HepG2 (cell line): ENCODE data around the gene CASKIN2. TPM values are rescaled to one million over a fixed set of nuclear protein-coding genes. Genes with fewer than 3 reads are reported as not detected.

Source experiments
- DZIP1 ChIP-seq: sonication (generic); formaldehyde crosslinking; IDR thresholded peaks from 2 replicates; pipeline ENCODE4 v1.5.0; 2020; ENCODE audit warnings: mild to moderate bottlenecking, missing genetic modification reagents
- ELF3 ChIP-seq: IDR thresholded peaks from 2 replicates; pipeline ENCODE4 v1.6.1; 2016; ENCODE audit warnings: missing genetic modification reagents, missing compliant biosample characterization
- HNRNPL ChIP-seq: fragments of 200-400 bp; formaldehyde crosslinking; IDR thresholded peaks from 2 replicates; pipeline ENCODE4 v1.6.1; 2017; ENCODE audit warnings: mild to moderate bottlenecking, low read depth, low read length
- HNRNPUL1 ChIP-seq: fragments of 200-400 bp; formaldehyde crosslinking; IDR thresholded peaks from 2 replicates; pipeline ENCODE4 v1.6.1; 2017; ENCODE audit warnings: low read depth, mild to moderate bottlenecking, low read length, moderate library complexity
- KDM2A ChIP-seq: sonication (generic); formaldehyde crosslinking; IDR thresholded peaks from 2 replicates; pipeline ENCODE4 v1.4.0; 2020; ENCODE audit warnings: low read depth, missing genetic modification reagents, borderline replicate concordance
- KLF12 ChIP-seq: sonication (generic); formaldehyde crosslinking; IDR thresholded peaks from 2 replicates; pipeline ENCODE4 v1.4.0; 2020; ENCODE audit warnings: missing genetic modification reagents, borderline replicate concordance
- MTA1 ChIP-seq: sonication (generic); formaldehyde crosslinking; IDR thresholded peaks from 2 replicates; pipeline ENCODE4 v1.4.0; 2020; ENCODE audit warnings: missing genetic modification reagents, mild to moderate bottlenecking, borderline replicate concordance
- NR0B2 ChIP-seq: sonication (generic); formaldehyde crosslinking; IDR thresholded peaks from 2 replicates; pipeline ENCODE4 v1.4.0; 2020; ENCODE audit warnings: mild to moderate bottlenecking, missing genetic modification reagents
- SMAD3 ChIP-seq: sonication (generic); formaldehyde crosslinking; IDR thresholded peaks from 2 replicates; pipeline ENCODE4 v1.4.0; 2020; ENCODE audit warnings: missing genetic modification reagents
- STAG1 ChIP-seq: sonication (generic); formaldehyde crosslinking; IDR thresholded peaks from 2 replicates; pipeline ENCODE4 v1.4.0; 2020; ENCODE audit warnings: missing genetic modification reagents
- WIZ ChIP-seq: sonication (generic); formaldehyde crosslinking; IDR thresholded peaks from 2 replicates; pipeline ENCODE4 v1.5.1; 2020; ENCODE audit warnings: mild to moderate bottlenecking, missing genetic modification reagents
- ZBTB4 ChIP-seq: sonication (generic); formaldehyde crosslinking; IDR thresholded peaks from 2 replicates; pipeline ENCODE4 v1.4.0; 2020; ENCODE audit warnings: missing genetic modification reagents, mild to moderate bottlenecking, borderline replicate concordance
- ZNF260 ChIP-seq: sonication (generic); formaldehyde crosslinking; IDR thresholded peaks from 2 replicates; pipeline ENCODE4 v1.4.0; 2020; ENCODE audit warnings: missing genetic modification reagents, low read depth, mild to moderate bottlenecking, borderline replicate concordance
- ZNF331 ChIP-seq: sonication (generic); formaldehyde crosslinking; IDR thresholded peaks from 2 replicates; pipeline ENCODE4 v1.4.0; 2020; ENCODE audit warnings: missing genetic modification reagents
- ZNF430 ChIP-seq: sonication (generic); formaldehyde crosslinking; IDR thresholded peaks from 2 replicates; pipeline ENCODE4 v1.9.0; 2021; ENCODE audit warnings: mild to moderate bottlenecking, missing genetic modification reagents
- ZNF563 ChIP-seq: sonication (generic); formaldehyde crosslinking; IDR thresholded peaks from 2 replicates; pipeline ENCODE4 v1.8.0; 2022; ENCODE audit warnings: mild to moderate bottlenecking, moderate library complexity, missing genetic modification reagents
- ZNF616 ChIP-seq: sonication (generic); formaldehyde crosslinking; IDR thresholded peaks from 2 replicates; pipeline ENCODE4 v1.5.0; 2020; ENCODE audit warnings: low read depth, mild to moderate bottlenecking, missing genetic modification reagents
- ZNF777 ChIP-seq: sonication (generic); formaldehyde crosslinking; IDR thresholded peaks from 2 replicates; pipeline ENCODE4 v1.4.0; 2020; ENCODE audit warnings: missing genetic modification reagents
- ZSCAN12 ChIP-seq: sonication (generic); formaldehyde crosslinking; IDR thresholded peaks from 2 replicates; pipeline ENCODE4 v1.9.0; 2021; ENCODE audit warnings: mild to moderate bottlenecking, missing genetic modification reagents
- polyA plus RNA-seq, 8 experiments: library from polyadenylated mRNA; depleted of rRNA in 3 of 8; stranded (reverse) in 7 of 8; unstranded in 1 of 8; fragments of >200 nt; fragmentation: Illumina TruSeq in 4 of 8; extraction: Trizol in 4 of 8; gene quantifications; 2 replicates each; pipeline versions ENCODE4 v1.2.1 to v1.2.3, GENCODE V29; 2011 to 2016; ENCODE audit warnings: low read depth in 4 of 8, missing spikeins in 1 of 8, mixed read lengths in 1 of 8; ENCODE audit not compliant: insufficient read depth in 1 of 8
- total RNA-seq, 5 experiments: library from RNA; depleted of rRNA; stranded (reverse); fragments of >200 nt; fragmentation: Illumina TruSeq; extraction: Trizol; gene quantifications; 2 replicates each; pipeline ENCODE4 v1.2.3, GENCODE V29; 2016; ENCODE audit warnings: low read depth in 1 of 5
- TF ChIP-seq, protein P1 (sequence below): sonication (generic); formaldehyde crosslinking; IDR thresholded peaks from 2 replicates; pipeline ENCODE4 v1.4.0; 2020; ENCODE audit warnings: low read depth, mild to moderate bottlenecking, missing genetic modification reagents

Gene CASKIN2
- total and polyA plus RNA-seq, 2 of the 13 experiments (the other 11 are each of a cell fraction or from before 2014, with no cell fraction given): 5.2 to 7.8 TPM

DNA sequence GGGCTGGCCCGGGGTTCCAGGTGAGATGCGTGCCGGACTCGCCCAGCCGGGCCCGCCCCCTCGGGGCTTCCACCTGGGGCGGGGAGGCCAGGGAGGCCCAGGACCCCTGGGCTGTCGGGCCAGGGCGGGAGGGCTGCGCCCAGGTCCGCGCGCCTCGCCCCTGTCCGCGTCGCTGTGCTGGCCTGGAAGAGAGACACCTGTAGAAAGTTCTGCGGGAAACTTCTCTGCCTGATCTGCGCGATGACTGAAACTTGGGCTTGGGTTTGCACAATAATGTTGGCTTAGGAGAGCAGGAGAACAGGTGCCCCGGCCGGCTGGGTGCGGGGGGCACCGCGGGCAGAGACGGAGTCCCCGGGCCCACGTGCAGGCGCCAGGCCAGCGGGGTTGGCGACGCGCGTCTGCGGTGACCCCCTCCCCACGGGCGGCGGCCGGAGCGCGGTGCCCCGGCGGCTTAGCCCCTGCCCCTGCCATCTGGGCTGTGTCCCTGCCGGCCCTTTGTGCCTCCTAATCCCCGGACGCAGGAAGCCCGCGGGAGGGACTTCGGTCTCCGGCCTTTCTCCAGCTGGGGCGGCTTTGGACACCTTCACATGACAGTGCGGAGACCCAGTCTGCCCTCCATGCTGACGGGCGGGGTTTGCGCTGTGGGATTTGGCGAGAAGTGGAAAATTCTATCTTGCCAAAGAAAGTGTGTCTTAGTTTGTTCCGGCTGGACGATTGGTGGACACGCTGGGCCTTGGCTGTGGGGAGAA is 10.6 kb upstream of the CASKIN2 start (continued):
- 0 out of 2 replicates have a peak, but pooled peaks have one; percentile 11 for TF ChIP-seq DZIP1
- no peak for TF ChIP-seq ZNF260
- peak; percentile 76; the same call in 1 of the 2 replicates for TF ChIP-seq ZNF616 (CRISPR knock-in tag)
- TF ChIP-seq WIZ (CRISPR knock-in tag): no peak
- TF ChIP-seq ZNF563 (CRISPR knock-in tag): peak; percentile 83
- no peak; the same call in 1 of the 2 replicates for TF ChIP-seq MTA1 (CRISPR knock-in tag)
- no peak for TF ChIP-seq ELF3 (CRISPR knock-in tag)
- TF ChIP-seq ZBTB4: 0 out of 2 replicates have a peak, but pooled peaks have one; percentile 5
- peak; percentile 23; the same call in 1 of the 2 replicates for TF ChIP-seq ZNF430 (CRISPR knock-in tag)
- TF ChIP-seq HNRNPUL1: no peak
- TF ChIP-seq, protein P1, sequence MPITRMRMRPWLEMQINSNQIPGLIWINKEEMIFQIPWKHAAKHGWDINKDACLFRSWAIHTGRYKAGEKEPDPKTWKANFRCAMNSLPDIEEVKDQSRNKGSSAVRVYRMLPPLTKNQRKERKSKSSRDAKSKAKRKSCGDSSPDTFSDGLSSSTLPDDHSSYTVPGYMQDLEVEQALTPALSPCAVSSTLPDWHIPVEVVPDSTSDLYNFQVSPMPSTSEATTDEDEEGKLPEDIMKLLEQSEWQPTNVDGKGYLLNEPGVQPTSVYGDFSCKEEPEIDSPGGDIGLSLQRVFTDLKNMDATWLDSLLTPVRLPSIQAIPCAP (CRISPR knock-in tag): no peak; the same call in 1 of the 2 replicates
- TF ChIP-seq HNRNPL: peak; percentile 82; the same call in 1 of the 2 replicates
- TF ChIP-seq KLF12 (CRISPR knock-in tag): no peak
- peak; percentile 71; the same call in 1 of the 2 replicates for TF ChIP-seq NR0B2
- TF ChIP-seq ZNF777 (CRISPR knock-in tag): peak; percentile 45
- no peak for TF ChIP-seq ZNF331
- TF ChIP-seq SMAD3 (CRISPR knock-in tag): peak; percentile 28; the same call in 1 of the 2 replicates
- peak; percentile 7; the same call in 1 of the 2 replicates for TF ChIP-seq STAG1
- no peak for TF ChIP-seq ZSCAN12 (CRISPR knock-in tag)
- TF ChIP-seq KDM2A (CRISPR knock-in tag): peak; percentile 63; the same call in 1 of the 2 replicates
